WTC11 (cell line): ENCODE measurements around the gene KCNIP1. TPM values are rescaled to one million over a fixed set of nuclear protein-coding genes. Genes with fewer than 3 reads are reported as not detected.

Experiments used
- ATAC-seq: fragments of 200-7000 bp; cut with Tn5 transposase; 2 replicates; pipeline ENCODE4 v1.10.0; 2021; ENCODE audit warnings: mild to moderate bottlenecking, moderate library complexity
- CTCF ChIA-PET: fragments of 300-600 bp; sonication (Branson Sonifier 250); formaldehyde crosslinking; loops from one replicate; lab custom pipeline; 2021; ENCODE audit warnings: antibody characterized with exemption; lab: Charles Lee
- POLR2A ChIA-PET: fragments of 350-600 bp; sonication (Branson Sonifier 250); formaldehyde crosslinking; loops from one replicate; lab custom pipeline; 2021; ENCODE audit warnings: antibody characterized with exemption; lab: Charles Lee
- DNase-seq: peaks from one replicate; pipeline ENCODE4 v3.0.0; 2021; ENCODE audit warnings: low spot score
- H3K27ac Mint-ChIP-seq: 2 replicates; pipeline ENCODE4 v1.8.0; 2021; ENCODE audit warnings: mixed read lengths
- H3K27me3 Mint-ChIP-seq: 2 replicates; pipeline ENCODE4 v1.8.0; 2021; ENCODE audit warnings: low read depth, mild to moderate bottlenecking, moderate library complexity, mixed read lengths
- H3K36me3 Mint-ChIP-seq: 2 replicates; pipeline ENCODE4 v1.8.0; 2021; ENCODE audit warnings: mixed read lengths
- H3K4me1 Mint-ChIP-seq: 2 replicates; pipeline ENCODE4 v1.8.0; 2022; ENCODE audit warnings: mixed read lengths
- H3K4me3 Mint-ChIP-seq: 2 replicates; pipeline ENCODE4 v1.8.0; 2021; ENCODE audit warnings: mild to moderate bottlenecking, moderate library complexity, mixed read lengths
- H3K9me3 Mint-ChIP-seq: 2 replicates; pipeline ENCODE4 v1.8.0; 2021; ENCODE audit warnings: mixed read lengths
- CDX4 ChIP-seq: fragments of 250-450 bp; sonication (Bioruptor Pico); IDR thresholded peaks from 2 replicates; pipeline ENCODE4 v1.9.0; 2021; ENCODE audit warnings: moderate library complexity, mild to moderate bottlenecking, inconsistent platforms, borderline replicate concordance
- EMX1 ChIP-seq: fragments of 250-450 bp; sonication (Bioruptor Pico); IDR thresholded peaks from 2 replicates; pipeline ENCODE4 v1.8.0; 2021; ENCODE audit warnings: mild to moderate bottlenecking
- JAZF1 ChIP-seq: fragments of 250-450 bp; sonication (Bioruptor Pico); IDR thresholded peaks from 2 replicates; pipeline ENCODE4 v1.9.0; 2021; ENCODE audit warnings: moderate library complexity, mild to moderate bottlenecking, inconsistent platforms
- OVOL2 ChIP-seq: fragments of 250-450 bp; sonication (Bioruptor Pico); IDR thresholded peaks from 2 replicates; pipeline ENCODE4 v1.9.0; 2021; ENCODE audit warnings: mild to moderate bottlenecking, borderline replicate concordance
- RELA ChIP-seq: sonication (generic); formaldehyde crosslinking; IDR thresholded peaks from 2 replicates; pipeline ENCODE4 v1.8.1; 2022; ENCODE audit warnings: missing genetic modification reagents, mild to moderate bottlenecking, borderline replicate concordance
- ZMAT4 ChIP-seq: fragments of 250-450 bp; sonication (Bioruptor Pico); IDR thresholded peaks from 2 replicates; pipeline ENCODE4 v1.9.0; 2021; ENCODE audit warnings: mild to moderate bottlenecking
- ZNF121 ChIP-seq: sonication (generic); formaldehyde crosslinking; IDR thresholded peaks from 2 replicates; pipeline ENCODE4 v1.8.0; 2023; ENCODE audit warnings: missing genetic modification reagents
- ZNF232 ChIP-seq: sonication (generic); formaldehyde crosslinking; IDR thresholded peaks from 2 replicates; pipeline ENCODE4 v1.8.0; 2022; ENCODE audit warnings: mild to moderate bottlenecking, missing genetic modification reagents
- total RNA-seq: library from RNA; stranded (reverse); gene quantifications from 3 replicates; pipeline ENCODE4 v1.2.3, GENCODE V29; 2021
- TF ChIP-seq, protein P1 (sequence below): sonication (generic); formaldehyde crosslinking; IDR thresholded peaks from 2 replicates; pipeline ENCODE4 v1.8.0; 2022; ENCODE audit warnings: missing genetic modification reagents
- TF ChIP-seq, protein P2 (sequence below): sonication (generic); formaldehyde crosslinking; IDR thresholded peaks from 2 replicates; pipeline ENCODE4 v1.8.1; 2023; ENCODE audit warnings: mild to moderate bottlenecking, missing genetic modification reagents
- TF ChIP-seq, protein P3 (sequence below): sonication (generic); formaldehyde crosslinking; IDR thresholded peaks from 2 replicates; pipeline ENCODE4 v1.8.0; 2023; ENCODE audit warnings: missing genetic modification reagents, mild to moderate bottlenecking, borderline replicate concordance

Gene KCNIP1
- total RNA-seq, 1 experiment from 2014 or later, result 0.59 TPM

DNA sequence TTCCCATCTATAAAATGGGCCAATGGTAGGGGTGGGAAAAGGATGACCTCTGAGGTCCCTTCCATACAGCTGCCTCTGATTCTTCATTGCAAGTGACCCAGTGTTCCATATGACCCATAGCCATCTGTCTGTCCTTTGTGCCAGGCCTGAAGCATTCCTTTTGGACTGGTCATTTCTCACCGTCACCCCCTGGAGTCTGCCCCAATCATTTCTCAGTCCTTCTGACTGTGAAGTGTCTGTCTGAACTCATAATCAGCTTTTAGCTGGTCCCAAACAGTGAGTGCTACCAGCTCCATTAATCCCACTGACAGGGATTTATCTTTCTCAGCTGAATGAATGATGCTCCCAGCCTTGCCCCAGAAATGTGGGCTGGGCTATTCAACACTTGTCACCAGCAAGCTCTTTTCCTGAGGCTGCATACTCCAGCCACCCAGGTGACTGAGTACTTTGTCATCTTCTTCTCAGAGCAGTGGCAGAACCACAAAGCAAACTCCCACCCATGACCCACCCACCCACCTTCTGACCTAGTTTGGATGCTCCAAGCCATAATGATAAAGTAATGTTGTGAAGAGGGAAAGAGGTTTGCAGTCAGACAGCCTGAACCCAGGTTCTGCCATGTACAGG is 37.4 kb downstream of the KCNIP1 start:
- Mint-ChIP-seq H3K27me3 (peaks cover 6% of the 10 kb centered on the region; the same call in 1 of the 2 replicates), H3K4me1 (peaks cover 5% of the 10 kb centered on the region), H3K36me3 (peaks cover 10% of the 10 kb centered on the region), H3K27ac (no peak overlapping the region), H3K9me3 (peaks cover 17% of the 10 kb centered on the region), H3K4me3 (no peak overlapping the region)
- CTCF ChIA-PET, result interaction anchor here (0.6 kb wide), 1 partner anchor 90 kb away, joined by 6 read pairs; no protein-coding TSS in a partner anchor
- ATAC-seq (no peak), DNase-seq (no peak)
- POLR2A ChIA-PET, result interaction anchor here (0.7 kb wide), 1 partner anchor 11 kb away, joined by 3 read pairs; no protein-coding TSS in a partner anchor
- TF ChIP-seq, protein P1, sequence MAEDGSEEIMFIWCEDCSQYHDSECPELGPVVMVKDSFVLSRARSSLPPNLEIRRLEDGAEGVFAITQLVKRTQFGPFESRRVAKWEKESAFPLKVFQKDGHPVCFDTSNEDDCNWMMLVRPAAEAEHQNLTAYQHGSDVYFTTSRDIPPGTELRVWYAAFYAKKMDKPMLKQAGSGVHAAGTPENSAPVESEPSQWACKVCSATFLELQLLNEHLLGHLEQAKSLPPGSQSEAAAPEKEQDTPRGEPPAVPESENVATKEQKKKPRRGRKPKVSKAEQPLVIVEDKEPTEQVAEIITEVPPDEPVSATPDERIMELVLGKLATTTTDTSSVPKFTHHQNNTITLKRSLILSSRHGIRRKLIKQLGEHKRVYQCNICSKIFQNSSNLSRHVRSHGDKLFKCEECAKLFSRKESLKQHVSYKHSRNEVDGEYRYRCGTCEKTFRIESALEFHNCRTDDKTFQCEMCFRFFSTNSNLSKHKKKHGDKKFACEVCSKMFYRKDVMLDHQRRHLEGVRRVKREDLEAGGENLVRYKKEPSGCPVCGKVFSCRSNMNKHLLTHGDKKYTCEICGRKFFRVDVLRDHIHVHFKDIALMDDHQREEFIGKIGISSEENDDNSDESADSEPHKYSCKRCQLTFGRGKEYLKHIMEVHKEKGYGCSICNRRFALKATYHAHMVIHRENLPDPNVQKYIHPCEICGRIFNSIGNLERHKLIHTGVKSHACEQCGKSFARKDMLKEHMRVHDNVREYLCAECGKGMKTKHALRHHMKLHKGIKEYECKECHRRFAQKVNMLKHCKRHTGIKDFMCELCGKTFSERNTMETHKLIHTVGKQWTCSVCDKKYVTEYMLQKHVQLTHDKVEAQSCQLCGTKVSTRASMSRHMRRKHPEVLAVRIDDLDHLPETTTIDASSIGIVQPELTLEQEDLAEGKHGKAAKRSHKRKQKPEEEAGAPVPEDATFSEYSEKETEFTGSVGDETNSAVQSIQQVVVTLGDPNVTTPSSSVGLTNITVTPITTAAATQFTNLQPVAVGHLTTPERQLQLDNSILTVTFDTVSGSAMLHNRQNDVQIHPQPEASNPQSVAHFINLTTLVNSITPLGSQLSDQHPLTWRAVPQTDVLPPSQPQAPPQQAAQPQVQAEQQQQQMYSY (CRISPR knock-in tag), result no peak
- no peak for TF ChIP-seq RELA (CRISPR knock-in tag)

- CTCF ChIA-PET, result interaction anchor here (0.6 kb wide), 1 partner anchor 592 kb away, joined by 4 read pairs; no protein-coding TSS in a partner anchor
These were observed 39.0 kb downstream of the KCNIP1 start for GRCh38 chr5:170542691-170543293.

More at GRCh38 chr5:170542691-170543293, 39.0 kb downstream of the KCNIP1 start:
- DNase-seq (no peak), ATAC-seq (no peak)
- Mint-ChIP-seq H3K4me3 (no peak overlapping the region), H3K27me3 (peaks cover 6% of the 10 kb centered on the region; the same call in 1 of the 2 replicates), H3K36me3 (peaks cover 10% of the 10 kb centered on the region), H3K27ac (no peak overlapping the region), H3K4me1 (no peaks in the 10 kb centered on the region), H3K9me3 (peaks cover 18% of the 10 kb centered on the region)
- POLR2A ChIA-PET, result no interaction called here
- TF ChIP-seq, protein P2, sequence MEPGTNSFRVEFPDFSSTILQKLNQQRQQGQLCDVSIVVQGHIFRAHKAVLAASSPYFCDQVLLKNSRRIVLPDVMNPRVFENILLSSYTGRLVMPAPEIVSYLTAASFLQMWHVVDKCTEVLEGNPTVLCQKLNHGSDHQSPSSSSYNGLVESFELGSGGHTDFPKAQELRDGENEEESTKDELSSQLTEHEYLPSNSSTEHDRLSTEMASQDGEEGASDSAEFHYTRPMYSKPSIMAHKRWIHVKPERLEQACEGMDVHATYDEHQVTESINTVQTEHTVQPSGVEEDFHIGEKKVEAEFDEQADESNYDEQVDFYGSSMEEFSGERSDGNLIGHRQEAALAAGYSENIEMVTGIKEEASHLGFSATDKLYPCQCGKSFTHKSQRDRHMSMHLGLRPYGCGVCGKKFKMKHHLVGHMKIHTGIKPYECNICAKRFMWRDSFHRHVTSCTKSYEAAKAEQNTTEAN (CRISPR knock-in tag), result no peak
- TF ChIP-seq ZNF121 (CRISPR knock-in tag) (no peak), EMX1 (CRISPR knock-in tag) (no peak), ZNF232 (CRISPR knock-in tag) (no peak), JAZF1 (no peak), CDX4 (no peak), RELA (CRISPR knock-in tag) (no peak), OVOL2 (CRISPR knock-in tag) (no peak), ZMAT4 (CRISPR knock-in tag) (no peak)
- TF ChIP-seq, protein P3, sequence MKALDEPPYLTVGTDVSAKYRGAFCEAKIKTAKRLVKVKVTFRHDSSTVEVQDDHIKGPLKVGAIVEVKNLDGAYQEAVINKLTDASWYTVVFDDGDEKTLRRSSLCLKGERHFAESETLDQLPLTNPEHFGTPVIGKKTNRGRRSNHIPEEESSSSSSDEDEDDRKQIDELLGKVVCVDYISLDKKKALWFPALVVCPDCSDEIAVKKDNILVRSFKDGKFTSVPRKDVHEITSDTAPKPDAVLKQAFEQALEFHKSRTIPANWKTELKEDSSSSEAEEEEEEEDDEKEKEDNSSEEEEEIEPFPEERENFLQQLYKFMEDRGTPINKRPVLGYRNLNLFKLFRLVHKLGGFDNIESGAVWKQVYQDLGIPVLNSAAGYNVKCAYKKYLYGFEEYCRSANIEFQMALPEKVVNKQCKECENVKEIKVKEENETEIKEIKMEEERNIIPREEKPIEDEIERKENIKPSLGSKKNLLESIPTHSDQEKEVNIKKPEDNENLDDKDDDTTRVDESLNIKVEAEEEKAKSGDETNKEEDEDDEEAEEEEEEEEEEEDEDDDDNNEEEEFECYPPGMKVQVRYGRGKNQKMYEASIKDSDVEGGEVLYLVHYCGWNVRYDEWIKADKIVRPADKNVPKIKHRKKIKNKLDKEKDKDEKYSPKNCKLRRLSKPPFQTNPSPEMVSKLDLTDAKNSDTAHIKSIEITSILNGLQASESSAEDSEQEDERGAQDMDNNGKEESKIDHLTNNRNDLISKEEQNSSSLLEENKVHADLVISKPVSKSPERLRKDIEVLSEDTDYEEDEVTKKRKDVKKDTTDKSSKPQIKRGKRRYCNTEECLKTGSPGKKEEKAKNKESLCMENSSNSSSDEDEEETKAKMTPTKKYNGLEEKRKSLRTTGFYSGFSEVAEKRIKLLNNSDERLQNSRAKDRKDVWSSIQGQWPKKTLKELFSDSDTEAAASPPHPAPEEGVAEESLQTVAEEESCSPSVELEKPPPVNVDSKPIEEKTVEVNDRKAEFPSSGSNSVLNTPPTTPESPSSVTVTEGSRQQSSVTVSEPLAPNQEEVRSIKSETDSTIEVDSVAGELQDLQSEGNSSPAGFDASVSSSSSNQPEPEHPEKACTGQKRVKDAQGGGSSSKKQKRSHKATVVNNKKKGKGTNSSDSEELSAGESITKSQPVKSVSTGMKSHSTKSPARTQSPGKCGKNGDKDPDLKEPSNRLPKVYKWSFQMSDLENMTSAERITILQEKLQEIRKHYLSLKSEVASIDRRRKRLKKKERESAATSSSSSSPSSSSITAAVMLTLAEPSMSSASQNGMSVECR (CRISPR knock-in tag), result no peak
